ENCODE results near the gene DNAJC21. TPM values are rescaled to one million over a fixed set of nuclear protein-coding genes. Genes with fewer than 3 reads are reported as not detected.

DNAJC21 gene
- total and polyA plus RNA-seq, 10 donors: 16.3 to 35.2 (median 29.1) TPM

DNA sequence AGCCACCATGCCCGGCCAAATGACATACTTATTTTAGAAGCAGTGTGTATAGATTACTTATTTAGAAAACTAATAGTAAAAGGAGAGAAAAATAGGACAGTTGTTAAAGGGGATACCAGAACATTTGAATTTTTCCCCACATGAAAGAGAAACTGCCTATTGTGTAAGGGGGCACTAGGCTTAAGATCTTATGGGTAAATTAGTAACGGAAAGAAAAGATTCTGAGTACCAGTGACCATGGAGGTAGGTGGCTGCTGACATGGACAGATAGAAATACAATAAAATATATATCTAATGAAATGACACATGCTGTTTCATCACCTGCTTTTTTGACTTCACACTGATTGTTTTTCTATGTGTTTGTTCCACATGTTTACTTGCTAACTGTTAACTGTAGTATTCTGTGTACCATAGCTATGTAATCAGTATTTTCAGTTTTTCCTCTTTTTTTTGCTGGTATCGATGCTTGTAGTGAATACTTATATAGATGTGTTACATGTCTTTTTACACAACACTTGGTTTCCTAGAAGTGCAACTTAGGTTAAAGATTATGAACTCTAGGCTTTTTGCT is 3.0 kb upstream of the DNAJC21 start:
- no peak overlapping the region for H3K27ac ChIP-seq
- no peak overlapping the region for H3K4me3 ChIP-seq
- H3K36me3 ChIP-seq: peaks cover 2 to 60% (median 51%) of the 10 kb centered on the region in 6 donors
- H3K4me1 ChIP-seq: peaks cover 10 to 27% (median 21%) of the 10 kb centered on the region in 6 donors
- WGBS, 5 donors: 80 to 93% (median 91%) methylated on average over 3 of the region's 3 CpGs
- TF ChIP-seq POLR2AphosphoS5 (IDR thresholded peaks at IDR 0.05) (no peak), POLR2A (IDR thresholded peaks at IDR 0.05) (no peak)
- TF ChIP-seq, protein P1, sequence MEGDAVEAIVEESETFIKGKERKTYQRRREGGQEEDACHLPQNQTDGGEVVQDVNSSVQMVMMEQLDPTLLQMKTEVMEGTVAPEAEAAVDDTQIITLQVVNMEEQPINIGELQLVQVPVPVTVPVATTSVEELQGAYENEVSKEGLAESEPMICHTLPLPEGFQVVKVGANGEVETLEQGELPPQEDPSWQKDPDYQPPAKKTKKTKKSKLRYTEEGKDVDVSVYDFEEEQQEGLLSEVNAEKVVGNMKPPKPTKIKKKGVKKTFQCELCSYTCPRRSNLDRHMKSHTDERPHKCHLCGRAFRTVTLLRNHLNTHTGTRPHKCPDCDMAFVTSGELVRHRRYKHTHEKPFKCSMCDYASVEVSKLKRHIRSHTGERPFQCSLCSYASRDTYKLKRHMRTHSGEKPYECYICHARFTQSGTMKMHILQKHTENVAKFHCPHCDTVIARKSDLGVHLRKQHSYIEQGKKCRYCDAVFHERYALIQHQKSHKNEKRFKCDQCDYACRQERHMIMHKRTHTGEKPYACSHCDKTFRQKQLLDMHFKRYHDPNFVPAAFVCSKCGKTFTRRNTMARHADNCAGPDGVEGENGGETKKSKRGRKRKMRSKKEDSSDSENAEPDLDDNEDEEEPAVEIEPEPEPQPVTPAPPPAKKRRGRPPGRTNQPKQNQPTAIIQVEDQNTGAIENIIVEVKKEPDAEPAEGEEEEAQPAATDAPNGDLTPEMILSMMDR (IDR thresholded peaks at IDR 0.05 in 8 of 11, conservative IDR thresholded peaks at IDR 0.05 in 3 of 11): no peak
- DNase-seq: no peak
- H3K9me3 ChIP-seq: no peaks in the 10 kb centered on the region
- intact Hi-C loops (cut with DNase I; ENCODE audit: low total_unique reads): no loop called here
- no peaks in the 10 kb centered on the region for H3K27me3 ChIP-seq (replicated peaks in 1 of 7)

DNA sequence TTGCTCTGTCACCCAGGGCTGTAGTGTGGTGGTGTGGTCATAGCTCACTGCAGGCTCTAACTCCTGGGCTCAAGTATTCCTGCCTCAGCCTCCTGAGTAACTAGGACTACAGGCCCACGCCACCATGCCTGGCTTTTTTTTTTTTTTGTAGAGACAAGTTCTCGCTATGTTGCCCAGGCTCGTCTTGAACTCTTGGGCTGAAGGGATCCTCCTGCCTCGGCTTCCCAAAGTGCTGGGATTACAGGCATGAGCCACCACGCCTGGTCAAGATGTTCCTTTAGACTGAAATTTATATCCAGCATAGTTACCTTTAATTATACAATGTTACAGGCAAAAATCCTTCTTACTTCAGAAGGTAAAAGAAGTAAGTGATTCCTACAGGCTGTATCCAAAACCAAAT is 1.6 kb upstream of the DNAJC21 start:
- TF ChIP-seq POLR2A (IDR thresholded peaks at IDR 0.05) (no peak), POLR2AphosphoS5 (IDR thresholded peaks at IDR 0.05) (no peak)
- TF ChIP-seq, protein P1 (IDR thresholded peaks at IDR 0.05 in 8 of 11, conservative IDR thresholded peaks at IDR 0.05 in 3 of 11): no peak
- Histone ChIP-seq H3K27ac (no peak overlapping the region), H3K36me3 (peaks cover 2 to 46% (median 39%) of the 10 kb centered on the region in 6 donors), H3K9me3 (no peaks in the 10 kb centered on the region), H3K4me3 (no peak overlapping the region), H3K4me1 (peaks cover 10 to 41% (median 32%) of the 10 kb centered on the region in 6 donors), H3K27me3 (replicated peaks in 1 of 7) (no peaks in the 10 kb centered on the region)
- no peak for DNase-seq
- 86 to 98% (median 94%) methylated on average over 5 of the region's 5 CpGs for WGBS, 5 donors
- intact Hi-C loops (cut with DNase I; ENCODE audit: low total_unique reads): no loop called here

DNA sequence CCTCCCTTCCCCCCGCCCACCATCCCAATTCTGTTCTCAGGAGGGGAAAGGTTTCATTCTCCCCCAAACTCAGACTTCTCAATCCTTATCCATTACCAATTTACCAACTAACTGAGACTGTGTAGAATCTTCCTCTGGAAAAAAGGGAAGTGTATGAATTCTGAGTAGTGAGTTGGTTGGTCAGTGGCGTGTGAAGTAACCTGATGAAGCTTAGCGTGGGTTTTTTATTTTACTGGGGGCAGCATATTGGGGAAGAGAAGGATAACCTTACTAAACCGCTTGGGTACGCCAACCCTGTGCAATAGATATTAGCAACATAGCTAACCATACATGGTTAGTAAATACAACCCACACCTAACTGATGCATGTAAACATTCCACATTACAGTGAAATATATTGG is 1.1 kb upstream of the DNAJC21 start:
- no peak for DNase-seq
- Histone ChIP-seq H3K4me3 (peak overlapping the region in 1 of 8 donors; percentile 97), H3K4me1 (peaks cover 10 to 44% (median 32%) of the 10 kb centered on the region in 6 donors), H3K27me3 (replicated peaks in 1 of 7) (no peaks in the 10 kb centered on the region), H3K27ac (peak overlapping the region in 3 of 8 donors; percentile 97 to 98 (median 98)), H3K36me3 (peaks cover 2 to 42% (median 34%) of the 10 kb centered on the region in 6 donors), H3K9me3 (no peaks in the 10 kb centered on the region)
- 55 to 84% (median 68%) methylated on average over 5 of the region's 5 CpGs for WGBS, 5 donors
- TF ChIP-seq, protein P1 (IDR thresholded peaks at IDR 0.05 in 8 of 11, conservative IDR thresholded peaks at IDR 0.05 in 3 of 11): no peak
- TF ChIP-seq POLR2A (IDR thresholded peaks at IDR 0.05) (no peak), POLR2AphosphoS5 (IDR thresholded peaks at IDR 0.05) (no peak)
- intact Hi-C loops (cut with DNase I; ENCODE audit: low total_unique reads): no loop called here

DNA sequence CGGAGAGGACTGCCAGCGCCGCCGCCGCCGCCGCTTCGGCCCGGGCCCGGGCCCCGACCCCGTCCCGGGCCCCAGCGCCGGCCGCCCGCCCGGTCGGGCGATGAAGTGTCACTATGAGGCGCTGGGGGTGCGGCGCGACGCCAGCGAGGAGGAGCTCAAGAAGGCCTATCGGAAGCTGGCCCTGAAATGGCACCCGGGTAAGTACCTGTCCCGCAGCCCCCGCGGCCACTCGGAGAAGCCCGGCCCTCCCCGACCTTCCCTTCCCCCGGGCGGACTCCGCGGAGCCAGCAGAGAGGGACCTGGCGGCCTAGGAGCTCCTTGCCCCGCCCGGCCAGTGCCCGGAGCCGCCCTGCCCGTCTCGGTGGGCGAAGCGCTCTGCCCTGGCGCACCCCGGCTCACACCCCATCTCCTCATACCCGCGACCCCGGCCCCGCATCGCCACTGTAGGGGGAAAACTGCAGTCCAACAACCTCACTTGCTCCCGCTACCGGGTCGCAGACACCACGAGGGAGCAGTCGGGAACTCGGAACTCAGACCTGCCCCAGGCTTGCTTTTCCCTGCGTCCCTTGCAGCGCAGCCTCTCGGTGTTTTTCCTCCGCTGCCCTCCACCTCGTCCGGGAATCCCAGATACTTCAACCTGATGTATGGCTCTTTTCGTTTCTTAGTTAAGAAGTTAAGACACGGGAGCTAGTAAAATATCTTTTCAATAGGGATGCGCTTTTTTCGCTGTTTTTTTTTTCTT is 532 bp downstream of the DNAJC21 start:
- Histone ChIP-seq H3K4me3 (peak overlapping the region; percentile 68 to 97 (median 89)), H3K27ac (peak overlapping the region; percentile 79 to 98 (median 95)), H3K36me3 (peaks cover 0 to 41% (median 19%) of the 10 kb centered on the region in 6 donors), H3K4me1 (peaks cover 10 to 46% (median 32%) of the 10 kb centered on the region in 6 donors), H3K27me3 (replicated peaks in 1 of 7) (no peaks in the 10 kb centered on the region), H3K9me3 (no peaks in the 10 kb centered on the region)
- peak; percentile 97 for DNase-seq
- intact Hi-C loops (cut with DNase I; ENCODE audit: low total_unique reads): no loop called here
- peak in 1 of 3 donors; percentile 9 for TF ChIP-seq POLR2A (IDR thresholded peaks at IDR 0.05)
- TF ChIP-seq, protein P1 (IDR thresholded peaks at IDR 0.05 in 8 of 11, conservative IDR thresholded peaks at IDR 0.05 in 3 of 11): no peak
- 0 to 1% (median 1%) methylated on average over 35 to 70 of the region's 70 CpGs for WGBS, 5 donors
